Activated CD4-positive, alpha-beta T cell treated with anti-CD3 and anti-CD28 coated beads for 1 hour (primary cell): ENCODE results near the gene DMD.

Source experiments
- DNase-seq: peaks from one replicate; pipeline ENCODE4 v3.0.0-alpha.2; 2020

The DMD gene

GRCh38 chrX:31130457-31131220 lies 2080.7 kb downstream of the DMD start:
- no peak for DNase-seq

GRCh38 chrX:31128855-31129254 lies 2082.5 kb downstream of the DMD start:
- no peak for DNase-seq

GRCh38 chrX:31127716-31128115 lies 2083.6 kb downstream of the DMD start:
- DNase-seq, result no peak

- no peak for DNase-seq
These were observed 2085.1 kb downstream of the DMD start for GRCh38 chrX:31126205-31126604.

GRCh38 chrX:31124536-31124935 lies 2086.8 kb downstream of the DMD start:
- DNase-seq, result no peak

DNA sequence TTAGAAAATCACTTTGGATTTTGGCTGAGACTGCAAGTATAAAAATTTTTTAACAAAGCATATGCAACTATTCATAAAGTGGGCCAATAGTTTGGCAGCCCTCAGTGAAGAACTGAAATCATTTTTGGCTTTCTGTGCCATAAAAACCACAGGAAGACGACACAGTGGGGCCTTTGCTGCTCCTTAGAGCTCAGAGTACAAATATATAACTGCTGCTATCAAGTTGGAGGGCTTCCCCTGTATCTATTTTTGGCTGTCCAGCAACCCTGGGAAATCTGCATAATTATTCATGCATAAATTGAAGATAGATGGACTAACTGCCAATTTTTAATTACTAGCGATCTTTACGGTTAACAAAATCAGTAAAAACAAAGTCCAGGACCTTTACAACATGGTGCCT lies 2088.0 kb downstream of the DMD start:
- no peak for DNase-seq

DNA sequence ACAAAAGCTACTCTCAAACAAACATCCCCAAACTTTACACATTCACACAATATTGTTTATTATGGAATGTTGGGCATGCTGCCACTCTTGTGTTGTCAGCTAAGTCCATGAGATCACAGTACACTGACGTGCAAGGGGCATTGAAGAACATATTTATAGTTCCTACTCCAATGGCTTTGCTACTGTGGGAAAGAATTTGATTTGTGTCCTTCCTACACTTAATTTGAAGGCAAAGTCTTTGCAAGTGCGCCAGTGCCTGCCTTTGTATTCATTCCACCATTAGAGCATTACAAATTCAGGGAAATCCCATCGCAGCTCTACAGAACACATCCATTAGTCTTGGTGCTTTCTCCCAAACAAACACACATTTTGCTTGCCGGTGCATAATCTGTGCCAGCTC lies 2094.1 kb downstream of the DMD start:
- no peak for DNase-seq

- DNase-seq, result no peak
These were observed 2096.0 kb downstream of the DMD start for GRCh38 chrX:31115398-31115797.

- no peak for DNase-seq
These were observed 2096.5 kb downstream of the DMD start for GRCh38 chrX:31114858-31115257.

DNA sequence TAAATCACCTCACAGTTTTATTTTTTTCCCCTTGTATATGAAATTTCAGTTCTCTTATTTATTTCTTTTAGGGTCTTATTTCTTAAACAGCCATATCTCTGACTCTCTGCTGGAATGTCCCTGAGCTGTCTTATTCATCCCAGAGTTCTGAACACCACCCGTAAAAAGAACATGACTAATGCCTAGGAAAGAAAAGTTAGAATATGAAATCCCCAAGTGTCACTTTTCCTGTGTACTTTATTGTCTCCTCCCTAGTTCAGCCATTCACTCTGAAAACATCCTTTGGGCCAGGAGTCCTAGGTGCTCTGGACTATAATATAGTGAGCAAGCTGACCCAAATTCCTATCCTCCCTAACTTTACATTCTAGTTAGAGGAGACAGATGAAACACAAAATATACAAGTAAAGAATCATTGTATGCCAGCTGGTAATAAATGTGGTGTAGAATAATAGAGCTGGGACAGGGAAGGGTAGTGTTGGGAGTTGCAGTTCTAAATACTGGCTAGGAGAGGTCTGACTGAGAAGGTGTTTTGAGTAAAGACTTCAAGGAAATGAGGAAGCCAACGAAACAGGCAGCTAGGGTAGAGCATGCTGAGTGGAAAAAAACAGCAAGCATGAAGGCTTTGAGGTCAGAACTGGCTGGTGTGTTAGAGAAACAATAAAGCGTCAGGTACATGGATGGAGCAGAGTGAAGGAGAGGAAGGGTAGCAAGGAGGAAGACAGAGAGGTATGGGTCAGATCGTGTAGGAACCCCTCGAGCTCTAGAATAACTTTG lies 2098.9 kb downstream of the DMD start:
- DNase-seq, result no peak

DNA sequence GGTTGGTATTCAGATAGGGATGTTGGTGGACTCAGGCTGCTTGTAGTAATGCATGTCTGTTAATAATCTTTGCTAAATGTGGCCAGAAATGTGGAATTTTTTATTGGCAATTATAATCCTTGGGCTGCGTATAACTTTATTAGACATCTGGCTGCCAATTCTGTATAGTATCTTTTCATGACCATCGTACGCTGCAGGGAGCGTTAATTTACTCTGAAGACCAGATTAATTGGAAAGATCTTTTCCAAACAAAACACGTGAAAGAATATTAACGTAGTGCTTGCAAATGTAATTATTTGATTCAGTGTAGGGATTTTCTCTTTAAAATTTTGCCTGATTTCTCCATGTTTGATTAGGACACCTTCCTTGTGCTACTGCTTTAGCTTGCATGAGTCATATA lies 2100.7 kb downstream of the DMD start:
- DNase-seq, result no peak

DNA sequence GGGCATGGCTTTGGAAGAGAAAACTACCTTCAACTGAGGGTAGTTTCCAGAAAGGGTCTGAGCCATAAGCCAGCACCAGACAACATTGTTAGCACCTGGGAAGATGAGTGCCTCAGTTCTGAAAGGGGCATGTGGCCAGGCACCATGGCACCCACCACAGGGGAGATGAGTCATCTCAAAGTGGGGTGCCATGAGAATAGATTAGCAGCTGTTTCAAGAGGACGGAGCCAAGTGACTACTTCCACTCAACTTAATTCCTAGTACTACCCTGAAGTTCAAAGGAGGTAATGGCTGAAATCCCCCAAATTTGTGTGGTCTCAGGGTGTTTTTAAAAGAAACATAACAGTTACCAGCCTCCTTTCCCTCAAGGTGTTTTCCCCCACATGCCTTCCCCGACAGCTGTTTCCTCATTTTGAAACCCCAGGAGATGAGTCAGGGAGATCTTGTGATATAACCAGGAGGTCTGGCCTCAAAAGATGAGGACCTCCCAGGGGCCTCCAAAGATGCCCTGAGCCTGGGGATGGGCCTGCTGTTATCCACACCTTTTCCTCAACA lies 2111.7 kb downstream of the DMD start:
- no peak for DNase-seq

- no peak for DNase-seq
These were observed 2113.3 kb downstream of the DMD start for GRCh38 chrX:31098079-31098478.

DNA sequence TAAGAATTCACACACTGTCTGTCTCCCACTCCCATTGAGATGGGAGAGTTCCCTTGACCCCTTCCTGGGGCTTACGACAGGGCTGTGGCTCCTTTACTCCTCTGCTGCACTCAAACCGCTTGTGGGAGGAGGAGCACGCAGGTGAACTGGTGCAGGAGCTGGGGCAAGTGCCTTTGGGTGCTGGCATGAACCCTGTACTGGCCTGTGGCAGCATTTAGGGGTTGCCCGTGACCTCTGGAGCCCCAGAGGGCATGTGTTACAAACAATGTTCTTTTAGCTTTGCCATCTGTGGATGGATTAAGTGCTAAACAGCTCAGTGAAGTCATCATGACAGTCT lies 2117.7 kb downstream of the DMD start:
- no peak for DNase-seq

GRCh38 chrX:31092970-31093638 lies 2118.2 kb downstream of the DMD start:
- DNase-seq, result no peak

DNA sequence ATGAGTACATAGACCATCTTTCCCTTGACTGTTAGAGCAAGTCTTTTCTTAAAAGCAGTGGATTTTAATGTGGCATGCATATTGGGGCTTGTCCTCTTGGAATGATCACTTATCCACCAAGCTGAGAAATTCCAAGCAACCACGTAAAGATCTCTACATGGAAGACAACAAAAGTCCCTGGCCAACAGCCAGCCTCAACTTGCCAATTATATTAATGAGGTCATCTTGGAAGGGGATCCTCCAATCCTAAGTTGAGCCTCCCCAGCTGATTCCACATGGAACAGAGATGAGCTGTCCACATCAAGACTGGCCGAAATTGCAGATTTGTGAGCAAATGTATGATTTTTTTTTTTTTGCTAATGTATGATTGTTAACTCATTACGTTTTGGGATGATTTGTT lies 2118.9 kb downstream of the DMD start:
- no peak for DNase-seq

GRCh38 chrX:31091819-31092218 lies 2119.5 kb downstream of the DMD start:
- no peak for DNase-seq

- DNase-seq, result no peak
These were observed 2136.8 kb downstream of the DMD start for GRCh38 chrX:31074522-31074921.

GRCh38 chrX:31071725-31072124 lies 2139.6 kb downstream of the DMD start, which contains the start of gene FTHL17:
Gene FTHL17, minus strand, starts transcription at chrX:31072041. Its CDS starts 88 bp downstream, at chrX:31071953.
- no peak for DNase-seq

DNA sequence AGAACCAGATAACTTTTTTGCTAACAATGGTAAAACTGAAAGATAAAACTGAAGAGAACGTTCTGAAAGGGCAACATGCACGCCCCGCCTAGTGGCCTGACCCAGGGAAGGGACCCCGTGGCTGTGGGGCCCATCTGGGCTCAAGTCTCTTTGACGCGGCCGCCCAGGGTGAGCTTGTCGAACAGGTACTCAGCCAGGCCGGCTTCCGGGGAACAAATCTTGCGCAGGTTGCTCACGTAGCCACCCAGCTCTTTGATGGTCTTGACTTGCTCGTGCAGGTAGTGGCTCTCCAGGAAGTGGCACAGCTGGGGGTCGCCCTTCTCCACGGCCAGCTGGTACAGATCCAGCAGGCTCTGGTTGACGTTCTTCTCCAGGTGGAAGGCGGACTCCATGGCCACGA lies 2140.1 kb downstream of the DMD start:
- no peak for DNase-seq

GRCh38 chrX:31070057-31070468 lies 2141.3 kb downstream of the DMD start:
- DNase-seq, result no peak
